GM19397 (cell line): ENCODE results near the gene KLC1.
"Not testable (repeated sequence)": the region's sequence is repeated elsewhere in the genome, so short reads cannot be mapped to it uniquely, and the experiment has no call there.

Source experiments
- ATAC-seq: cut with Tn5 transposase; IDR thresholded peaks from one replicate; pipeline ENCODE4 v1.9.1; 2021; ENCODE audit warnings: mild to moderate bottlenecking, moderate library complexity; ENCODE audit not compliant: unreplicated experiment

The KLC1 gene

DNA sequence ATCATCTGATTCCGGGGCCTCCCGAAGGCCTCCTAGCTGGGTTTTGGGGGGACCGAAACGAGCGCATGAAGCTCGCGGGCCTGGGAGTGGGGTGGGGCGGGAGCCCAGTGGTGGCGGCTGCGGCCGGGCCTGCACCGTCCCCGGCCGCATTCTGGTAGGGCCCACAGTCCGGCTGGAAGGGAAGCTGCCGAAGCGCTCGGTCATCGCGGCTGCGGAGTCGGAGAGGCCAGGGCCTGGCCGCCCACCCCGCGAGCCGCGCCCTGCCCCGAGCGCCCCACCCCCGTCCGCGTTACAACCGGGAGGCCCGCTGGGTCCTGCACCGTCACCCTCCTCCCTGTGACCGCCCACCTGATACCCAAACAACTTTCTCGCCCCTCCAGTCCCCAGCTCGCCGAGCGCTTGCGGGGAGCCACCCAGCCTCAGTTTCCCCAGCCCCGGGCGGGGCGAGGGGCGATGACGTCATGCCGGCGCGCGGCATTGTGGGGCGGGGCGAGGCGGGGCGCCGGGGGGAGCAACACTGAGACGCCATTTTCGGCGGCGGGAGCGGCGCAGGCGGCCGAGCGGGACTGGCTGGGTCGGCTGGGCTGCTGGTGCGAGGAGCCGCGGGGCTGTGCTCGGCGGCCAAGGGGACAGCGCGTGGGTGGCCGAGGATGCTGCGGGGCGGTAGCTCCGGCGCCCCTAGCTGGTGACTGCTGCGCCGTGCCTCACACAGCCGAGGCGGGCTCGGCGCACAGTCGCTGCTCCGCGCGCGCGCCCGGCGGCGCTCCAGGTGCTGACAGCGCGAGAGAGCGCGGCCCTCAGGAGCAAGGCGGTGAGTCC, at the start of gene KLC1:
Gene KLC1 (plus strand): TSS at position 528 of the 819 bp plus-strand sequence. CDS start 25,354 bp downstream, outside the sequence.
- peak; percentile 58 for ATAC-seq

DNA sequence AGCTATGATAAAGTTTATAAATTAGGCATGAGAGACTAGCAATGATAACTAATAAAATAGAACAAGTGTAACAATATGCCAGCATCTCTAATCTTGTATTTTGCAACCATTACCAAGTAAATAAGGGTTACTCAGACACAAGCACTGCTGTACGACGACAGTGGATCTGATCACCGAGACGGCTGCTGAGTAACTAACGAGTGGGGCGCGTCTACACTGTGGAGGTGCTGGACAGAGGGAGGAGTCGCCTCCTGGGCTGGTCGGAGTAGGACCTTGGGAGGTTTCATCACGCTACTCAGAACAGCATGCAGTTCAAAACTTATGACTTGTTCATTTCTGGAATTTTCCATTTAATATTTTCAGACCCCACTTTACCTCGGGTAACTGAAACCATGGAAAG, 47.8 kb upstream of the KLC1 start:
- no peak for ATAC-seq

DNA sequence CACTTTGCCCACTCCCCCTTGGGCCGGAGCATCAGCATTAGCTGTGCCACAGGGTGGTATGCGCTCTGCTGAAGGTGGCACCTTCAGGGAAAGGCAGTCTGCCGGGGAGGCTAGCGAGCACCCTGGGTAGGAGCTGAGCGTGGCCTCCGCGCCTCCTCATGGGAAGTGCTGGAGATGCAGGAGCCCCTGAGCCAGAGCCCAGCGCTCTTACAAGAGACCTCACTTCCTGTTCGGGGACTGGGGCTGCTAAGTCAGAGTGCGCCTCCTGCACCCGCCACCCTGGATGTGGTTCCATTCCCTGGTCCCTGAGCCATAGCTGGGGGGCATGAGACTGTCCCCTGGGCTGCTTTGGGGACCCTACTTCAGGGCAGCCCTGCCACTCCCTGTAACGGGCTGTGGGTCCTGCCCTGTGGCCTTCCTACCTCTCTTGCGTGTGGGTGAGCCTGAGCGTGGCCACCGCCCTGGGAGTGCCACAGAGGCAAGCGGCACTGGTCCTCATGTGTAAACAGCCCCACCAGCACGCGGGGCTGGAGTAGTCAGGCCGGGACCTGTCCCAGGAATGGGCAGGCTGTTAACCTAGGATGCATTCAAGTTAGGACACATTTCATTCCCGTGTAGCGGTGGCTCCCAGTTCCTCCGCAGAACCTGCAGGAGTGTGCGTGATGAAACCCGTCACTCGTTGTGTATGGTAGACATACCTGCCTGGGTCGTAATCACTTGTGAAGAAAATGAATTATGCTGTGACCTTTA, 46.9 kb upstream of the KLC1 start:
- no peak for ATAC-seq

DNA sequence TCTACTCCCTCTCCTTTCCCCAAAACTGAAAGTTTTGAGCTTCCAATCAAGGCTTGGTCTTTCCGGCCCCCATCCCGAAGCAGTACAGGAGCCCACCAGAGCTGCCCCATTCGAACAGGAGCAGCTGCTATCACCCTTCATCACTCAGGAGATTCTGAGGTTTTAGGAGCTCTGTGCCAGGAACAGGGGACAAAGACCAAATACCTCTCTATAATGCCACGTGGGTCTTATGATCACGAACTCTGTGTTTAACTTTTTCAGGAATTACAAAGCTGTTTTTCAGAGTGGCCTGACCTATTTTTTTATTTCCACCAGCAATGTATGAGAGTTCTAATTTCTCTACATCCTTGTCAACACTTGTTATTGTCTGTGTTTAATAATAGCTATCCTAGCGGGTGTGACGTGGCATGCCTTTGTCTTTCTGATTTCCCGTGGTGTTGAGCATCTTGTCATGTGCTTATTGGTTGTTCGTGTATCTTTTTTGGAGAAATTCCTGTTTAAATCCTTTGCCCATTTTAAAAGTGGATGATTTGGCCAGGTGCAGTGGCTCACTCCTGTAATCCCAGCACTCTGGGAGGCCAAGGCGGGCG, 44.6 kb upstream of the KLC1 start:
- no peak for ATAC-seq

DNA sequence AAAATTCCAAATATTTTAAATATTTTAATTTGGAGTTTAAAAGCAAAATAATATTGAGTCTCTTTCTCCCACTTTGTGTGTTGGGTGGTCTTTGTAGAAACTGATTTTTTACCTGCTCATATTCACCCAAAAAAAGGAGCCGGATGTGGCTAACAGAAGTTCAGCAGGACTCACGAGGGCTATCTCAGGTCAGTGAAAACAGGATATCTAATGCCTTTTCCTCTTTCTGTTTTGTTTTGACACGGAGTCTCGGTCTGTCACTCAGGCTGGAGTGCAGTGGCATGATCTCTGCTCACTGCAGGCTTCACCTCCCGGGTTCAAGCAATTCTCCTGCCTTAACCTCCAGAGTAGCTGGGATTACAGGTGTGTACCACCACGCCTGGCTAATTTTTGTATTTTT, 35.4 kb upstream of the KLC1 start:
- peak; percentile 89 for ATAC-seq

DNA sequence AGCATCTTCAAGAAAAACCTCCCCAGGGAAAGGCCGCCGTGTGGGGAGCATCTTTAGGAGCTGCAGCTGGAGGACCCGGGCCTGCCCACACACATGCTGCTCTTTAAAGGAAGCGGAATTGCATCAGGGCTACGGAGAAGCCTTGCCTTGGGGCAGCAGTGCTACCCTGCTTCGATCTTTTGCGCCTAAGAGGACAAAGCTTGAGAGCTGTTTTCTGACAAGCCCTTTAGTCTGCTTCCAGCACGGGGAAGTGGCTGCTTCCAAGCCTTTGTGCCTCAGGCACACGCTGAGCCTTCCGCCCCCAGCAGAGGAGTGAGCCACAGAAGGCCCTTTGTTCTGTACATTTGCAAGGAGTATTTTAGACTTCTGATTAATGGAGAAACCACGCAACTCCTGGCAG, 34.7 kb upstream of the KLC1 start:
- no peak for ATAC-seq

DNA sequence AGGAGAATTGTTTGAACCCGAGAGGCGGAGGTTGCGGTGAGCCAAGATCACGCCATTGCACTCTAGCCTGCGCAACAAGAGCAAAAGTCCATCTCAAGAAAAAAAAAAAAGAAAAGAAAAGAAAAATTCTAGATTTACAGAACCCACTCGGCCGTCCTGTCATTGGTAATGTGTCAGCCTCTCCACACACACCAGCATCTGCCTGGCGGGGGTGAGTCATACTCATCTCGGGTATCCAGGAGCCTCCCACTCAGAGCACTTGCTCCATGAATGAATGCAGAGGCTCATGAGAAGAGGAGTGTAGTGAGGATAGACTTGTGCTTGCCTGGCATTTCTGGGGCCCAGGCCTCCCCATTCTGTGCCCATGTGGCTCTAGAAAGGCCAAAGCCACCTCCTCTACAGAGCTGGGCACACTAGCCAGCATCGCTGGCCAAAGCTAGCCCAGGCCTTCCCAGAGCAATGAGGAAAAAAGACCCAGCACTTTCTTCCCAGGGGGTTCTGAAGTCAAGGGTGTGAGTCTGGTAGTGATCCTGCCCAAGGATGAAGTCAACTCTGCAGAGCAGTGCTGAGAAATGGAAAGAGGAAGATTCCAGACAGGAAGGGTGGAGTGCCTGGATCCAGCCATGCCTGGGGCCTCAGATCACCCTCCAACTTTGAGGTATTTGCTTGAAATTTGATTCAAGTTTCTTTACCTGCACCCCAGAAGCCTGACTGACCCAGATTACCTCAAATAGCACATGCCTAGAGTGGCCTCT, 31.2 kb upstream of the KLC1 start:
- no peak for ATAC-seq

DNA sequence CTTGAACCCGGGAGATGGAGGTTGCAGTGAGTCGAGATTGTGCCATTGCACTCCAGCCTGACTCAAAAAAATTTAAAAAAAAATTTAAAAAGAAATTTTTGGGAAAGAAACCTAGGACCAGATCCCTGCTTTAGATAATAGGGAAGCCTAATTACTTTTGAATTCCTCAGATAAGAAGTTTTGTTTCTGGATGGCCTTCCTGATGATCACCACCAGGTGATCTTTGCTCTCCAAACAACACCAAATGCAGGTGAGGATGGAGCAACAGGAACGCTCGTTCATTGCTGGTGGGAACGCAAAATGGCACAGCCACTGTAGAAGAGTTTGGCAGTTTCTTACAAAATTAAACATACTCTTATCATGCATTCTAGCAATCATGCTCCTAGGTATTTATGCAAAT, 28.5 kb upstream of the KLC1 start:
- ATAC-seq, result no peak

DNA sequence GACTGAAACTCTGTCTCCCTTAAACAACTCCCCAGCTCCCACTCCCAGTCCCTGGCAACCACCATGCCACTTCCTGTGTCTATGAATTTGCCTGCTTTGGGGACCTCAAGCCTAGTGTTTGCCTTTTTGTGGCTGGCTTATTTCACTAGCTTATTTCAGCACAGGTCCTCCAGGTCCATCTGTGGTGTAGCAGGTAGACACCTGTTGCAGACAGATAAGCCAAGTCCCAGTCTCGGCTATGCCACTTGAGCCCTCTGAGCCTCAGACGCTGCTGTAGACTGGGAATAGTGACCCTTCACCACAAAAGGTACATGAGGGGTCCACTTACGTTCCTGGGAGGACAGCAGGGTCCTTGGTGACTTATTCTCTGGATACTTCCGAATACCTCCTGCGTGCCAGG, 24.4 kb upstream of the KLC1 start:
- no peak for ATAC-seq

DNA sequence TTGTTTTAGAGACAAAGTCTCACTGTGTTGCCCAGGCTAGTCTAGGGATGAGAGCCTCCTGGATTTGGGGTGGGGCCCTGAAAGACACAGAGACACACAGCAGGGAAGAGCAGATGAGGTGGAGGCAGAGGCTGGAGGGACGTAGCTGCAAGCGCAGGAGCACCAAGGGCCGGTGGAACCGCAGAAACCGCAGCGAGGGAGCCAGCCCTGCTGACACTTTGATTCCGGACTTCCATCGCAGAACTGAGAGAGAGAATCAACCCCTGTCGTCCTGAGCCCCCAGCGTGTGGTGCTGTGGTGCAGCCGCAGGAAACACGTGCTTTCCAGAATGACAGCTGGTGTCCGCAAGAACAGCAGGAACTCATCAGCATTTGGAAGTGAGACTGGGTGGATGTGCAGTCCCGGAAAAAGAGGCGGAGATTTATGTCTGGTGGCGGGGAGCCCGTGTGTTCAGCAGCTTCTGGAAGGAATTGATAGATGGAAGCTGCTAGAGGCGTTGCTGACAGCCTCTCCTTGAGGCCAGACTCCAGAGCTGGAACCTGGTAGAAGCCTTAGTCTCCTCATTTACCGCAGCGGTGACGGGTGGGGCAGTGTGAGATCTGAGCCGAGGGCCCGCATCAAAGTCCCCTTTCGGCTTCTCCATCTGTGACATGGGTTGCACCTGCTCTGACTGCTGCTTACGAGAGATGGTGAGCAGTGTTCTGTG, 21.9 kb upstream of the KLC1 start:
- ATAC-seq, result peak; percentile 69

DNA sequence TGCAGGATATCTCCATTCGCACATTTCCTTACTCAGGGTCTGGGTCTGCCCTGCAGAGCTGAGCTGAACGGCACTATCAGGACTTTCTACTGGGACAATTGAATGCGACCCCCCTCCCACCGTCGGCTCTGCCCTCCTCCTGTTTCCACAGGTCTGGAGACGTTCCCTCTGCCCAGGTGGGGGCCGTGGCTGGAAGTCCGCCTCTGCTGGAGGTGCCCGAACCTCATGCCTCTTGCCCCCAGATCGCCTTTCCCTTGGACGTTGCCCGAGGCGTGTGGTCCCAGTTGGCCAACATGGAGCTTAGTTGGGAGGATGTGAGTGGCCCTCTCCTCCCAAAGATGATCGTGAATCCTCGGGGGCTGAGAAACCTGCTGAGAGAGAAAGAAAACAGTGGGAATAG, 21.2 kb upstream of the KLC1 start:
- ATAC-seq, result no peak

DNA sequence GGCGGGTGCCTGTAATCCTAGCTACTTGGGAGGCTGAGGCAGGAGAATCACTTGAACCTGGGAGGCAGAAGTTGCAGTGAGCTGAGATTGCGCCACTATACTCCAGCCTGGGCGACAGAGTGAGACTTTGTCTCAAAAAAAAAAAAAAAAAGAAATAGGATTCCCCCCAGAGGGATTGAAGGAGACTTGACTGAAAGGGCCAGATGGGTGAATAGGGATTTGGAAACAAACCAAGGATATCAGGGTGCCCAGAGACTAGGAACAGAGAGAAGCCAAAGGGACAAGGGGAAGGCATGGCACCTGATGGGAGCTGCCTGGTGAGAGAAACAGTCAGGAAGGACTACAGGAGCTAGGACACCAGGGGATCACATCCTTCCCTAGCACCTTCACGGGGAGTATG, 19.9 kb upstream of the KLC1 start:
- not testable (repeated sequence) for ATAC-seq

DNA sequence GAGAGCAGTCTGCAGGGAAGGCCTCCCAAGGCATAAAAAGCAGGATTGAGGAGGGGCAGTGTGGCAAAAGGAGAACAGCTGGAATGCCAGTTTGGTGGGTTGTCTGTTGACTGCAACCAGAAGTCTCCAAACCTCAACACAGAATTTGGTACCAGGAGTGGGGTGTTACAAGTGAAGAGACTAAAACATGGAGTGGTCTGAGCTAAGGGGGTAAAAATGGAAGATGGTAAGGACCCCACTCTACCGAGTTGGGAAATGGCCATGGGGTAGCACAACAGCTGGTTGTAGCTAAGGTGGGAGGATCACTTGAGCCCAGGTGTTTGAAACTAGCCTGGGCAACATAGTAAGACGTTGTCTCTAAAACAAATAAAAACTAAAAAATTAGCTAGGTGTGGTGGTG, 17.8 kb upstream of the KLC1 start:
- no peak for ATAC-seq

DNA sequence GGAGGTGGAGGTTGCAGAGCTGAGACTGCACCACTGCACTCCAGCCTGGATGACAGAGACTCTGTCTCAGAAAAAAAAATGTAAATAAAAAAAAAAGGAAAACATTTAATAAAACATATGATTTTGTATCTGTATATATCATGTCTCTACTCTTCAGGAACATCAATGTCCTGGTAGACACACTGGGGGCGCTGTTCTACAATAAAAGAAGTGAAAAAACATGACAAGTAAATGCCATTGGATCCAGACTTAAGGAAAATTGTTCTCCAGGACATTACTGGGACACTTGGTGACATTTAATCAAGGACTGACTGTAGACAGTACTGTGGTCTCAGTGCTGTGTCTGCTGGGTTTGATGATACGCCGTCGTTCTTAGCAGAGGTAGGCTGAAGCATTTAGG, 15.5 kb upstream of the KLC1 start:
- ATAC-seq, result no peak

DNA sequence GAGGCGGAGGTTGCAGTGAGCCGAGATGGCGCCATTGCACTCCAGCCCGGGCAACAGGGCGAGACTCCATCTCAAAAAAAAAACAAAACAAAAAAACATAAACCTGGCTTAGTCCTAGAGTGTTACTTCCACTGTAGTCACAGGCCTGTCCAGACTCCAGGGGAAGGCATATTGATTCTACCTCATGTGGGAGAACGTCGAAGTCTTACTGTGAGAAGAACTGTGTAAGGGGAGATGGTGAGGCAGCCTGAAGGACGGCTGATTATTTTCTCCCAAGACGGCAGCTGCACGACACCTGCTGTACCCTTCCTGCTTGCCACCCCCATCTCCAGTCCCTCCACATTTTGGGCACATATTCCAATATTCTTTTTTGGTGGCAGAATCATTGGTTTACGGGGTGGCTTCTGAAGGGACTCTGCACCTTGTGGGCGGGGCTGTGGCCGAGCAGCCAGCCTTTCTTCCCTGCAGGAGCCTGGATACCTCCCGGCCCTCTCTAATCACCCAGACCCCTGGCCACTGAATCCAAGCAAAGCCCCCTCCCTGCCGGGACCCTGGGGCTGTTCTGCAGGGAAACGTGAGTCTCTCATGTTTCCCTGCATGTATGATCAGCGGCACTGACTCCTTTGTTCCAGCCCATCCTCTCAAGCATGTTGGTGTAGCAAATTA, 12.2 kb upstream of the KLC1 start:
- no peak for ATAC-seq

DNA sequence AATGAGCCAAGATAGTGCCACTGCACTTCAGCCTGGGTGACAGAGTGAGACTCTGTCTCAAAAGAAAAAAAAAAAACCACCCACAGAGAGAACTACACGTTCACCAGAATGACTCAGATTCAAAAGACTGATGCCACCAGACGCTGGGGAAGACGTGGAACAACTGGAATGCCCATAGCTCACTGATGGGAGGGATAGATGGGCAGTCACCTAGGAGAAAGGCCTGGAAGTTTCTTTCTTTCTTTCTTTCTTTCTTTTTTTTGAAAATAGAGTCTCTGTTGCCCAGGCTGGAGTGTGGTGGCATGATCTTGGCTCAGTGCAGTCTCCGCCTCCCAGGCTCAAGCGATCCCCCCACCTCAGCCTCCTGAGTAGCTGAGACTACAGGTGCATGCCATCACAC, 10.0 kb upstream of the KLC1 start:
- no peak for ATAC-seq

DNA sequence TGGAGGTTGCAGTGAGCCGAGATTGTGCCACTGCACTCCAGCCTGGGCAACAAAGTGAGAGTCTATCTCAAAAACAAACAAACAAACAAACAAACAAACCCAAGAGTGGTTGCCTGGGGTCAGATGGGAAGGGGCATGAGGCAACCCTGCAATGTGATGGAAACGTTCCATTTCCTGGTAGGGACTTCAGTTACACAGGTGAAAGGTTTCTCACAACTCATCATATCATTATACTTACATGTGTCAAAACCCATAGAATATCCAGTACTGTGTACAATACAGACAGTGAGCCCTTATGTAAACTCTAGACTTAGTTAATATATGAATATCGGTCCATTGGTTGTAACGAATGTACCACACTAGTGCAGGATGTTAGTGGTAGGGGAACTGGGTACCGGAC, 7.2 kb upstream of the KLC1 start:
- no peak for ATAC-seq

DNA sequence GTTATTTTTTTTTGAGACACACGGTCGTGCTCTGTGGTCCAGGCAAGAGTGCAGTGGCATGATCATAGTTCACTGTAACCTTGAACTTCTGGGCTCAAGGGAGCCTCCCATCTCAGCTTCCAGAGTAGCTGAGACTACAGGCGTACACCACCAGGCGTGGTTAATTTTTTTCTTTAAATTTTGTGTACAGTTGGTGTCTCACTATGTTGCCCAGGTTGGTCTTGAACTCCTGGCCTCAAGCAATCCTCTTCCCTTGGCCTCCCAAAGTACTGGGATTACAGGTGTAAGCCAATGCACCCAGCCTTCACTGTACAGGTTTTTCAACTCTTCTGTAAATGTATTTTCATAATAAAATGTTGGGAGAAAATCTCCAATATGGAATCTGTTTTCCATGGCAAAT, 5.7 kb upstream of the KLC1 start:
- ATAC-seq, result no peak

DNA sequence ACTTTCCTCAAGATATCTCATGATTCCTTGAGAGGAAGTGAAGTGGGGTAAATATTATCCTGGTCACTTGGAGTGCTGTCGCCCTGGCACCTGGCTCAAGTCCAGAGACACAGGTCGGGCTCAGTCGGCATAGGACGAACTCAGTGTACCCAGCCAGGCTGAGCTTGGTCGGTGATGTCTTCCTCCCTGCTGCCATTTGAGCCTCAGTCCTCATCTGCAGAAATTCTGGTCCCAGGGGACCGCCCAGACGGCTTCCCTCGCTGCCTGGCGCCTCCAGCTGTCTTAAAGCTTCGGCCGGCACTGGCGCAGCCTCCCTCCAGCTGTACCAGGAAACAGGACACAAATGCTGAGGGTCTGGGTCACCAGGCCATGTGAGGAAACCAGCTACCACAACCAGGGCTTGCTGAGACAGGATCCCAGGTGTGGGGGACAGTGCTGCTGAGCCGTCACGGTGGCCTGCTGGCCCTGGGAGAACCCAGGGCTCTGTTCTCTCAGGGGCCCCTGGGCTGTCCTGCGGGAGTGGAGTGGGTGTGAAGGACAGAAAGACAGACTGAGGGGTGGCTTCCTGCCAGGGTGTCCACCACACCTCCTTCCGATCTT, 5.0 kb upstream of the KLC1 start:
- no peak for ATAC-seq

DNA sequence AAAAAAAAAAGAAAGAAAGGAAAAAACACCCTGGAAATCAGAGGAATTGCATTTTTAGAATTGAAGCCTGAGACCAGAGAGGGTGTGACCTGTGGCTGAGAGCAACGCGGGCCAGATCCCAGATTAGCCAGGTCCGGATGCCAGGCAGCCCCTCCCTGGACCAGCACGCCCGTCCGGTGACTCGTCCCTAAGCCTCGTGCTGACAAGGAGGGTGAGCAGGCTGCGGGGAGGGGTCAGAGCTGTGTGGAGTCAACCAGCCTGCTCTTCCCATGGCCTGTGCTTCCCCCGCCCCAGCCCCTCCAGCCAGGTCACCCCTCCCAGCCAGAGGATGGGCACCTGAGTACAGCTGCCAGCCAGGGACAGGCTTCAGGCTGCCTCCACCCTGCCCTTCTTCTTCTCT, 4.2 kb upstream of the KLC1 start:
- ATAC-seq, result no peak
